Vagina (tissue), 2 donors: ENCODE measurements around the gene ATP8A2.

Source experiments
- POLR2A ChIP-seq, 2 donors: fragments of 450-650 bp; IDR thresholded peaks; one replicate each; pipeline ENCODE4 v1.6.1; 2017; ENCODE audit warnings: antibody characterized with exemption in 2 of 2, mild to moderate bottlenecking in 2 of 2, moderate library complexity in 2 of 2
- TF ChIP-seq, protein P1 (sequence below), 3 experiments: fragments of 450-650 bp in 2 of 3; fragments of 200-600 bp in 1 of 3; sonication (generic) in 1 of 3; IDR thresholded peaks; one replicate each; pipeline ENCODE4 v1.5.1; 2017 to 2019; ENCODE audit warnings: antibody characterized with exemption in 3 of 3, mild to moderate bottlenecking in 2 of 3, moderate library complexity in 2 of 3

GRCh38 chr13:25652764-25653163, 281.0 kb downstream of the ATP8A2 start:
- TF ChIP-seq, protein P1, sequence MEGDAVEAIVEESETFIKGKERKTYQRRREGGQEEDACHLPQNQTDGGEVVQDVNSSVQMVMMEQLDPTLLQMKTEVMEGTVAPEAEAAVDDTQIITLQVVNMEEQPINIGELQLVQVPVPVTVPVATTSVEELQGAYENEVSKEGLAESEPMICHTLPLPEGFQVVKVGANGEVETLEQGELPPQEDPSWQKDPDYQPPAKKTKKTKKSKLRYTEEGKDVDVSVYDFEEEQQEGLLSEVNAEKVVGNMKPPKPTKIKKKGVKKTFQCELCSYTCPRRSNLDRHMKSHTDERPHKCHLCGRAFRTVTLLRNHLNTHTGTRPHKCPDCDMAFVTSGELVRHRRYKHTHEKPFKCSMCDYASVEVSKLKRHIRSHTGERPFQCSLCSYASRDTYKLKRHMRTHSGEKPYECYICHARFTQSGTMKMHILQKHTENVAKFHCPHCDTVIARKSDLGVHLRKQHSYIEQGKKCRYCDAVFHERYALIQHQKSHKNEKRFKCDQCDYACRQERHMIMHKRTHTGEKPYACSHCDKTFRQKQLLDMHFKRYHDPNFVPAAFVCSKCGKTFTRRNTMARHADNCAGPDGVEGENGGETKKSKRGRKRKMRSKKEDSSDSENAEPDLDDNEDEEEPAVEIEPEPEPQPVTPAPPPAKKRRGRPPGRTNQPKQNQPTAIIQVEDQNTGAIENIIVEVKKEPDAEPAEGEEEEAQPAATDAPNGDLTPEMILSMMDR (IDR thresholded peaks at IDR 0.05): no peak
- TF ChIP-seq POLR2A (IDR thresholded peaks at IDR 0.05): no peak
